K562 (cell line): ENCODE measurements around the gene PTPRE. TPM values are rescaled to one million over a fixed set of nuclear protein-coding genes. Genes with fewer than 3 reads are reported as not detected.

Source experiments
- E2F5 ChIP-seq: sonication (generic); formaldehyde crosslinking; IDR thresholded peaks from 2 replicates; pipeline ENCODE4 v1.8.0; 2022; ENCODE audit warnings: mild to moderate bottlenecking, missing genetic modification reagents
- FOXK2 ChIP-seq, 2 experiments: fragments of 450-650 bp; IDR thresholded peaks in 1 of 2; conservative IDR thresholded peaks in 1 of 2; 2 replicates each; pipeline ENCODE4 v1.6.1; 2016; ENCODE audit warnings: low read depth in 2 of 2, mild to moderate bottlenecking in 1 of 2
- GATAD2A ChIP-seq: fragments of 450-650 bp; IDR thresholded peaks from 2 replicates; pipeline ENCODE4 v1.6.1; 2017
- MCM2 ChIP-seq: fragments of 450-650 bp; IDR thresholded peaks from 2 replicates; pipeline ENCODE4 v1.6.1; 2017; ENCODE audit warnings: low read depth, mild to moderate bottlenecking
- MEF2D ChIP-seq: conservative IDR thresholded peaks from 2 replicates; pipeline ENCODE4 v1.6.1; 2016; ENCODE audit warnings: low read depth, missing genetic modification characterization, missing compliant biosample characterization
- NCOA2 ChIP-seq, 2 experiments: fragments of 450-650 bp; IDR thresholded peaks; 2 replicates each; pipeline ENCODE4 v1.6.1; 2018; ENCODE audit warnings: mild to moderate bottlenecking in 2 of 2, moderate library complexity in 1 of 2; ENCODE audit not compliant: partially characterized antibody in 2 of 2
- PHF8 ChIP-seq: fragments of 200-600 bp; sonication (generic); IDR thresholded peaks from 2 replicates; pipeline ENCODE4 v1.6.1; 2012; ENCODE audit warnings: mixed run types, mild to moderate bottlenecking, inconsistent platforms, low read length, moderate library complexity, borderline replicate concordance
- SAFB ChIP-seq: fragments of 200-400 bp; formaldehyde crosslinking; IDR thresholded peaks from 2 replicates; pipeline ENCODE4 v1.6.1; 2017; ENCODE audit warnings: low read depth, low read length, borderline replicate concordance
- SIN3B ChIP-seq: fragments of 450-650 bp; IDR thresholded peaks from 2 replicates; pipeline ENCODE4 v1.6.1; 2017; ENCODE audit warnings: low read depth, mild to moderate bottlenecking, moderate library complexity
- TEAD1 ChIP-seq, 2 experiments: fragments of 450-650 bp in 1 of 2; sonication (generic) in 1 of 2; formaldehyde crosslinking; IDR thresholded peaks; 2 replicates each; pipeline versions ENCODE4 v1.4.0 to v1.8.0; 2020 to 2022; ENCODE audit warnings: mild to moderate bottlenecking in 2 of 2, missing genetic modification reagents in 1 of 2
- TRIM28 ChIP-seq: fragments of 450-650 bp; IDR thresholded peaks from 2 replicates; pipeline ENCODE4 v1.6.1; 2017
- ZNF197 ChIP-seq: fragments of 200-800 bp; sonication (Bioruptor generic); IDR thresholded peaks from 2 replicates; pipeline ENCODE4 v1.6.1; 2016; ENCODE audit warnings: low read depth, missing genetic modification characterization, missing compliant biosample characterization
- ZNF316 ChIP-seq: fragments of 450-650 bp; IDR thresholded peaks from 2 replicates; pipeline ENCODE4 v1.6.1; 2016
- ZNF589 ChIP-seq: fragments of 200-800 bp; sonication (Bioruptor generic); IDR thresholded peaks from 2 replicates; pipeline ENCODE4 v1.6.1; 2016; ENCODE audit warnings: low read depth, missing genetic modification characterization, missing compliant biosample characterization
- polyA plus RNA-seq, 8 experiments: library from polyadenylated mRNA; depleted of rRNA in 4 of 8; stranded (reverse) in 5 of 8; unstranded in 3 of 8; fragments of >200 nt; fragmentation: Nextera tagmentation in 2 of 8; fragmentation: Illumina TruSeq in 1 of 8; extraction: Ambion mirVana in 2 of 8; extraction: Trizol in 1 of 8; gene quantifications; 2 replicates each; pipeline versions ENCODE4 v1.2.1 to v1.2.3, GENCODE V29; 2011 to 2014; ENCODE audit warnings: inconsistent platforms in 1 of 8, missing spikeins in 1 of 8
- total RNA-seq, 7 experiments: library from RNA; depleted of rRNA in 6 of 7; stranded (reverse); fragments of >200 nt in 6 of 7; fragmentation: Illumina TruSeq in 2 of 7; extraction: Trizol in 2 of 7; gene quantifications; 2 replicates each; pipeline versions ENCODE4 v1.2.1 to v1.2.3, GENCODE V29; 2011 to 2021; ENCODE audit warnings: low replicate concordance in 1 of 7

Gene PTPRE
- total and polyA plus RNA-seq, 9 of the 15 experiments (the other 6 are each of a cell fraction or from before 2014, with no cell fraction given), result 0.01 to 0.13 (median 0.04) TPM; not detected in 4

- TF ChIP-seq E2F5 (CRISPR knock-in tag) (no peak), GATAD2A (no peak), MEF2D (no peak), MCM2 (no peak), ZNF316 (no peak), PHF8 (no peak), ZNF589 (CRISPR knock-in tag) (no peak), NCOA2 (IDR thresholded peaks at IDR 0.05; ENCODE audit: partially characterized antibody in 2 of 2) (no peak), TEAD1 (CRISPR knock-in tag; IDR thresholded peaks at IDR 0.05) (no peak), TRIM28 (no peak), SIN3B (no peak), FOXK2 (conservative IDR thresholded peaks at IDR 0.05 in 1 of 2, IDR thresholded peaks at IDR 0.05 in 1 of 2; ENCODE audit: low read depth in 2 of 2) (no peak), ZNF197 (CRISPR knock-in tag) (no peak), SAFB (no peak)
These were observed 101.8 kb downstream of the PTPRE start (continued) for GRCh38 chr10:128008521-128009250.
